RWPE2 (cell line): ENCODE measurements around the gene CDH4.

ENCODE experiments used
- ATAC-seq: fragments of 200-7000 bp; cut with Tn5 transposase; 3 replicates; pipeline ENCODE4 v1.9.1; 2021; ENCODE audit warnings: low read depth
- DNase-seq: peaks from one replicate; pipeline ENCODE4 v3.0.0-alpha.2; 2020; ENCODE audit warnings: low spot score
- H3K27ac ChIP-seq: fragments of 450-650 bp; 2 replicates; pipeline ENCODE4 v1.5.1; 2017; ENCODE audit warnings: mild to moderate bottlenecking; ENCODE audit not compliant: poor library complexity, severe bottlenecking
- H3K27me3 ChIP-seq: fragments of 250-450 bp; sonication (Bioruptor Pico); 2 replicates; pipeline ENCODE4 v1.5.1; 2021; ENCODE audit warnings: mild to moderate bottlenecking, moderate library complexity; ENCODE audit not compliant: insufficient read depth, poor library complexity, severe bottlenecking
- H3K36me3 ChIP-seq: fragments of 250-450 bp; sonication (Bioruptor Pico); 2 replicates; pipeline ENCODE4 v1.5.1; 2020; ENCODE audit warnings: low read depth, mild to moderate bottlenecking, moderate library complexity
- H3K4me1 ChIP-seq: fragments of 250-450 bp; sonication (Bioruptor Pico); 2 replicates; pipeline ENCODE4 v1.5.1; 2021; ENCODE audit warnings: mild to moderate bottlenecking, moderate library complexity; ENCODE audit not compliant: insufficient read depth, poor library complexity, severe bottlenecking
- H3K4me3 ChIP-seq: fragments of 250-450 bp; sonication (Bioruptor Pico); 2 replicates; pipeline ENCODE4 v1.5.1; 2021; ENCODE audit warnings: mild to moderate bottlenecking, moderate library complexity; ENCODE audit not compliant: severe bottlenecking
- H3K9me3 ChIP-seq: fragments of 250-450 bp; sonication (Bioruptor Pico); 2 replicates; pipeline ENCODE4 v1.5.1; 2021; ENCODE audit warnings: mild to moderate bottlenecking, moderate library complexity; ENCODE audit not compliant: severe bottlenecking
- TF ChIP-seq, protein P1 (sequence below): fragments of 450-650 bp; IDR thresholded peaks from one replicate; pipeline ENCODE4 v1.5.1; 2017; ENCODE audit warnings: mild to moderate bottlenecking, moderate library complexity; ENCODE audit not compliant: poor library complexity, severe bottlenecking

CDH4 gene

DNA sequence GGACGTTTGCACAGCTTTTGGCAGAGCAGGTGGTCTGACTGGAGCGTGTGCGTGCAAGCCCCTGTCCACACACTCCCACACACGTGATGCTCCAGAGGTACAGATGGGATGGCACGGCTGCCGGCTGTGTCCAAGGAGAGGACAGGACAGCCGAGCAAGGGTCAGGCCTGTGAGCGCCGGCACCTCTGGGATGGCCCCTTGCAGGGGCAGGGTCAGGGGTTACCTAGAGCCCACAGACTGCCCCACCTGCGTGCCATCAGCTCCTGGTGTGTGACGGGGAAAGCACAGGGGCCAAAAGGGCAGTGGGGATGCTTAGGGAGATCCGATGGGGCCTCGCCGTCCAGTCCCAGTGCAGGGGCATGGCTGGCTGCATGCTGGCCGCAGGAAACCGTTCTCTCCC lies 623.9 kb downstream of the CDH4 start:
- Histone ChIP-seq H3K9me3 (no peaks in the 10 kb centered on the region), H3K27me3 (no peaks in the 10 kb centered on the region)
- no peak for ATAC-seq

DNA sequence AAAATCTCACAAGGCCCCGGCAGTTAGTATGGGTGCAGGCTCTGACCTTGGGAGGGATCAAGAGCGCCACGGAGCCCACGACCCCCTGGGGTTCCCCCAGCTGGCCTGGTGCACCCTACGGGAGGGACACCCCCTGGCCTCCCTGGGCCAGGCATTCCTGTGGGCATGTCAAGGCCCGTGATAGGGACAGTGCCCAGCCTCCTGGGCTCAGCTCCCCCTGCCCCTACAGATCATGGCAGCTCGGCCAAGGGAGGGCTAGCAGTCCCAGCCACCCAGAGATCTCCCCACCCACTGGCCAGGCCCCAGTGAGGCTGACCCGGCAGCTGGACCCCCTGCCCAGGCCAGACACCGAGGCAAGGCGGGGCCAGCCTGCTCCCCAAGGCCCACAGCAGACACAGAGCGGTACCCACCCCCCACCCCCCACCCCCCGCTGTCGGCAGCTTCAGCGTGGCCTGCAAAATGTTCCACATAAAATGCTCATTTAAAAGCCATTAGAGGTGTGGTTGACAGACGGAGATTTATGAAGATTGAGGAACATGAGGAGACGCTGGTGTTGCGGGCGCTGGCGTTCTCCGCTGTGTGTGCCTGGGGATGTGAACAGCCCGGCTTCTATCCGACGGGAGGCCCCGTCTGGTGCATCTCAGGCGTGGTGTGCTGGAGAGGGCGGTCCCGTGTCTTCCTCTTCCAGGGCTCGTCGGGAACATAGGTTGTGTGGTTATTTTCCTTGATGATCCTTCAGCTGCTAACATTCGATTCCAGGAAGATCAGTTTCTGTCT lies 625.1 kb downstream of the CDH4 start:
- no peak for DNase-seq
- TF ChIP-seq, protein P1, sequence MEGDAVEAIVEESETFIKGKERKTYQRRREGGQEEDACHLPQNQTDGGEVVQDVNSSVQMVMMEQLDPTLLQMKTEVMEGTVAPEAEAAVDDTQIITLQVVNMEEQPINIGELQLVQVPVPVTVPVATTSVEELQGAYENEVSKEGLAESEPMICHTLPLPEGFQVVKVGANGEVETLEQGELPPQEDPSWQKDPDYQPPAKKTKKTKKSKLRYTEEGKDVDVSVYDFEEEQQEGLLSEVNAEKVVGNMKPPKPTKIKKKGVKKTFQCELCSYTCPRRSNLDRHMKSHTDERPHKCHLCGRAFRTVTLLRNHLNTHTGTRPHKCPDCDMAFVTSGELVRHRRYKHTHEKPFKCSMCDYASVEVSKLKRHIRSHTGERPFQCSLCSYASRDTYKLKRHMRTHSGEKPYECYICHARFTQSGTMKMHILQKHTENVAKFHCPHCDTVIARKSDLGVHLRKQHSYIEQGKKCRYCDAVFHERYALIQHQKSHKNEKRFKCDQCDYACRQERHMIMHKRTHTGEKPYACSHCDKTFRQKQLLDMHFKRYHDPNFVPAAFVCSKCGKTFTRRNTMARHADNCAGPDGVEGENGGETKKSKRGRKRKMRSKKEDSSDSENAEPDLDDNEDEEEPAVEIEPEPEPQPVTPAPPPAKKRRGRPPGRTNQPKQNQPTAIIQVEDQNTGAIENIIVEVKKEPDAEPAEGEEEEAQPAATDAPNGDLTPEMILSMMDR, result no peak
- ATAC-seq, result no peak
- Histone ChIP-seq H3K36me3 (peaks cover 4% of the 10 kb centered on the region; the same call in 1 of the 2 replicates), H3K27me3 (no peaks in the 10 kb centered on the region), H3K4me3 (no peak overlapping the region), H3K9me3 (no peaks in the 10 kb centered on the region), H3K27ac (no peak overlapping the region), H3K4me1 (no peaks in the 10 kb centered on the region)

More for the DNA sequence above, 623.9 kb downstream of the CDH4 start:
- Histone ChIP-seq H3K4me3 (no peak overlapping the region), H3K27ac (no peak overlapping the region), H3K4me1 (no peaks in the 10 kb centered on the region), H3K36me3 (peaks cover 4% of the 10 kb centered on the region; the same call in 1 of the 2 replicates)
- DNase-seq, result no peak
- TF ChIP-seq, protein P1, result no peak

DNA sequence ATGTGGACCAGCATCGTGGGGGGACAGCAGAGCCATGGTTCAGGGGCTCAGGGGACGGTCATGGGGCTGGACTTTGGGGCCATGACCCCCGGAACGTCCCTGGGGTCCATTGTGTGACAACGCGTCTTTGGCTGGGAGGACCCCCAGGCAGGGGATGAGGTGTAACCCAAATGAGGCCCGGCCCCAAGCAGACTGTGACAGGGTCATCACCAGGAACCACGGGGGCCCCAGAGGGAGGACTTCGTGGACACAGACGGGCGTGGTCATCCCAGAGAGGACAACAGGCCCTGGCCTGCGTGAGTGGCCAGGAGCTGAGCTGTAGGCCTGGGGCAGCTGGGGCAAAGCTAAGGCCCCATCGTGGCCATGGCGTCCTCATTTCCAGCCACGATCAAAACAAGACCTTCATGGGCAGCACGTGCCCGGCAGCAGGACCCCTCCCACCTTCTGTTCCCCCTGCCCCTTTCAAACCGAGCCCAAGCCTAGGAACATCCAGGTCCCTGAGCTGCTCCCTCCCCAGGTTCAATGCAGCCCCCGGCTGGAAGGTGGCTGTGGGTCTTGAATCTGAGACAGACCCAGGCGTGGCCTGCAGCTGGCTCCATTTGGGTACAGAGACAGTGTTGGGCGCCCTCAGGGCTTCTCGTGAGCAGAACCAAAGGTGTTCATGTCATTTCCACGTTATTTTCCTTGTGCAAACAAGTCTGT lies 625.9 kb downstream of the CDH4 start:
- DNase-seq (no peak), ATAC-seq (no peak)
- Histone ChIP-seq H3K36me3 (peaks cover 4% of the 10 kb centered on the region; the same call in 1 of the 2 replicates), H3K4me1 (no peaks in the 10 kb centered on the region), H3K27ac (no peak overlapping the region), H3K9me3 (no peaks in the 10 kb centered on the region), H3K4me3 (no peak overlapping the region), H3K27me3 (no peaks in the 10 kb centered on the region)
- TF ChIP-seq, protein P1, result no peak

DNA sequence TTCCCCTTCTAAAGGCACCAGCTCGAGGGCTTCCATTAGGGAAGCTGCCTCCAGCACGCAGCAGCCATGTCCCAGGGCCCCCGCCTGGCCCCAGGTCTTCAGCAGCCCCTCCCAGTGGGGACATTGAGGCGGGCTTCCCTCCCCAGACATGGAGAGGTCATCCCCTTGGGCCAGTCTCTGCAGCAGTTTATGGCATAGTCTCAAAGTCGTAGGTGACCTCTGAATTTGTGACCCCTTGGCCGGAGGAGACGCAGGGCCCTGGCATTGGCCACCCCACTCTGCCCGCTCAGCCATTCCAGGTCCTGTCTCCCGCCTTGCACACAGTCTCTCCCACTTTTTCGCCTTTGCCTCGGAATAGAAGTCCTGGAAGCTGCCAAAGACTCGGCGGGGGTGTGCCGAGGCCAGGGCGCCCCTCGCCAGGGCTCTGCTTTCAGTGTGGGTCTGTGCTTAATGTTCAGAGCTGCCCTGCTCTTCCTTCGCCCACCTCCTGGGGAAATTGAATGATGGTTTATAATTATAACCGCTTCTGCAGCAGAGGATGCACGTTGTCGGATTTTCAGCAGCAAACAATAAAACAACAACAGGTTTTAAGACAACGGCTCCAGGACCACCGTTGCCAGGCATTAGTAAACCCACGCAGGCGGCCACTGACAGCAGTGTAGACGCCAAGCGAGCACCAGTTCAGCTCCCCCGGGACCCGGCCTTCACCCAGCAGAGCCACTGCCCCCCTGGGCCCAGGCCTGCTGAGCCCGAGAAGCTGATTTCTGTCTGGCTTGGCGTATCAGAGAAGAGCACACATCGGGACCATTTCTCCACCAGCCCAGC lies 626.6 kb downstream of the CDH4 start:
- no peak overlapping the region for H3K27ac ChIP-seq

More for the DNA sequence above, 626.6 kb downstream of the CDH4 start:
- Histone ChIP-seq H3K4me3 (no peak overlapping the region), H3K36me3 (peaks cover 4% of the 10 kb centered on the region; the same call in 1 of the 2 replicates), H3K9me3 (no peaks in the 10 kb centered on the region), H3K4me1 (no peaks in the 10 kb centered on the region), H3K27me3 (no peaks in the 10 kb centered on the region)
- DNase-seq (no peak), ATAC-seq (no peak)
- TF ChIP-seq, protein P1, result no peak
